Liver (tissue), 9 donors: ENCODE measurements around the gene AFAP1. TPM values are rescaled to one million over a fixed set of nuclear protein-coding genes. Genes with fewer than 3 reads are reported as not detected.

Experiments used
- DNase-seq: peaks from one replicate; pipeline ENCODE4 v3.0.0-alpha.2; 2017; ENCODE audit warnings: low spot score
- H3K27ac ChIP-seq, 2 donors: one replicate each; pipeline ENCODE4 v1.7.0; 2013; ENCODE audit warnings: inconsistent platforms in 2 of 2, low read length in 2 of 2, control low read depth in 1 of 2, low read depth in 1 of 2, mild to moderate bottlenecking in 1 of 2
- H3K27me3 ChIP-seq, 4 donors: one replicate each; pipeline versions ENCODE4 v1.6.1 to v1.7.0; 2013; ENCODE audit warnings: low read length in 3 of 4, inconsistent platforms in 1 of 4, mild to moderate bottlenecking in 1 of 4, moderate library complexity in 1 of 4; ENCODE audit not compliant: control insufficient read depth in 4 of 4, insufficient read depth in 4 of 4
- H3K36me3 ChIP-seq, 4 donors: one replicate each; pipeline versions ENCODE4 v1.6.1 to v1.7.0; 2013; ENCODE audit warnings: low read length in 3 of 4, mild to moderate bottlenecking in 3 of 4, low read depth in 1 of 4, moderate library complexity in 1 of 4; ENCODE audit not compliant: control insufficient read depth in 4 of 4, insufficient read depth in 3 of 4
- H3K4me1 ChIP-seq, 4 donors: one replicate each; pipeline versions ENCODE4 v1.6.1 to v1.7.0; 2013; ENCODE audit warnings: low read length in 3 of 4, mild to moderate bottlenecking in 3 of 4, moderate library complexity in 1 of 4; ENCODE audit not compliant: control insufficient read depth in 4 of 4, insufficient read depth in 4 of 4
- H3K4me3 ChIP-seq, 3 donors: one replicate each; pipeline versions ENCODE4 v1.6.1 to v1.7.0; 2013; ENCODE audit warnings: low read length in 3 of 3, control low read depth in 1 of 3, low read depth in 1 of 3, mild to moderate bottlenecking in 1 of 3
- H3K9ac ChIP-seq, 2 donors: one replicate each; pipeline ENCODE4 v1.7.0; 2013; ENCODE audit warnings: low read length in 2 of 2, mild to moderate bottlenecking in 2 of 2, moderate library complexity in 2 of 2, control low read depth in 1 of 2, low read depth in 1 of 2
- H3K9me3 ChIP-seq, 4 donors: one replicate each; pipeline versions ENCODE4 v1.6.1 to v1.7.0; 2013; ENCODE audit warnings: low read length in 3 of 4; ENCODE audit not compliant: control insufficient read depth in 4 of 4
- EGR1 ChIP-seq, 2 donors: IDR thresholded peaks; 2 replicates each; pipeline ENCODE4 v1.6.1; 2016 to 2018; ENCODE audit warnings: antibody characterized with exemption in 2 of 2, low read depth in 2 of 2
- FOXA1 ChIP-seq: IDR thresholded peaks from 2 replicates; pipeline ENCODE4 v1.6.1; 2016; ENCODE audit warnings: antibody characterized with exemption
- FOXA2 ChIP-seq: IDR thresholded peaks from 2 replicates; pipeline ENCODE4 v1.6.1; 2016; ENCODE audit warnings: antibody characterized with exemption
- GABPA ChIP-seq, 2 donors: IDR thresholded peaks in 1 of 2; conservative IDR thresholded peaks in 1 of 2; 2 replicates each; pipeline ENCODE4 v1.6.1; 2016; ENCODE audit warnings: antibody characterized with exemption in 2 of 2, mild to moderate bottlenecking in 1 of 2, moderate library complexity in 1 of 2
- HNF4A ChIP-seq, 2 donors: conservative IDR thresholded peaks; 2 replicates each; pipeline ENCODE4 v1.6.1; 2016; ENCODE audit warnings: antibody characterized with exemption in 2 of 2, mild to moderate bottlenecking in 2 of 2
- HNF4G ChIP-seq: IDR thresholded peaks from 2 replicates; pipeline ENCODE4 v1.6.1; 2016; ENCODE audit warnings: antibody characterized with exemption
- JUND ChIP-seq, 2 donors: IDR thresholded peaks; 2 replicates each; pipeline ENCODE4 v1.6.1; 2016; ENCODE audit warnings: antibody characterized with exemption in 2 of 2
- NR2F2 ChIP-seq: IDR thresholded peaks from 2 replicates; pipeline ENCODE4 v1.6.1; 2016; ENCODE audit warnings: antibody characterized with exemption
- RAD21 ChIP-seq, 2 donors: IDR thresholded peaks; 2 replicates each; pipeline ENCODE4 v1.6.1; 2016; ENCODE audit warnings: antibody characterized with exemption in 2 of 2, mild to moderate bottlenecking in 2 of 2
- RXRA ChIP-seq, 2 donors: IDR thresholded peaks; 2 replicates each; pipeline ENCODE4 v1.6.1; 2017 to 2018; ENCODE audit warnings: antibody characterized with exemption in 2 of 2, mild to moderate bottlenecking in 1 of 2
- SP1 ChIP-seq: IDR thresholded peaks from 2 replicates; pipeline ENCODE4 v1.6.1; 2018; ENCODE audit warnings: antibody characterized with exemption, mild to moderate bottlenecking
- TAF1 ChIP-seq: conservative IDR thresholded peaks from 2 replicates; pipeline ENCODE4 v1.6.1; 2016; ENCODE audit warnings: antibody characterized with exemption, mild to moderate bottlenecking
- YY1 ChIP-seq: IDR thresholded peaks from 2 replicates; pipeline ENCODE4 v1.6.1; 2016; ENCODE audit warnings: antibody characterized with exemption, mild to moderate bottlenecking
- WGBS: extraction: QIAGEN DNeasy Blood & Tissue Kit; methylation state at CpG from one replicate; pipeline ENCODE4 v1.1.7; 2013; 5-methylcytosine and 5-hydroxymethylcytosine counted together
- polyA plus RNA-seq, 2 donors: library from polyadenylated mRNA; stranded (reverse) in 1 of 2; unstranded in 1 of 2; fragments of 200-250 nt in 1 of 2; fragments of >200 nt in 1 of 2; fragmentation: Nextera tagmentation in 1 of 2; extraction: Ambion mirVana in 1 of 2; gene quantifications; one replicate each; pipeline versions ENCODE4 v1.2.1 to v1.2.3, GENCODE V29; 2013 to 2015
- total RNA-seq, 2 donors: library from RNA; depleted of rRNA; stranded (reverse); fragments of >200 nt; gene quantifications; one replicate each; pipeline ENCODE4 v1.2.3, GENCODE V29; 2014
- TF ChIP-seq, protein P1 (sequence below): IDR thresholded peaks from 2 replicates; pipeline ENCODE4 v1.6.1; 2016; ENCODE audit warnings: antibody characterized with exemption
- TF ChIP-seq, protein P2 (sequence below): fragments of 150-350 bp; IDR thresholded peaks from 2 replicates; pipeline ENCODE4 v1.5.1; 2017; ENCODE audit warnings: improper control_type of control experiment, low read depth, low read length; ENCODE audit not compliant: missing input control
- TF ChIP-seq, protein P3 (sequence below): IDR thresholded peaks from 2 replicates; pipeline ENCODE4 v1.6.1; 2016; ENCODE audit warnings: antibody characterized with exemption
- TF ChIP-seq, protein P4 (sequence below): IDR thresholded peaks from 2 replicates; pipeline ENCODE4 v1.6.1; 2016; ENCODE audit warnings: antibody characterized with exemption
- donor health status: healthy.
- donor health status: healthy.
- donor health status: healthy.
- donor health status: healthy.
- donor health status: healthy.

AFAP1 gene
- total and polyA plus RNA-seq, 4 donors: 0.40 to 3.2 (median 1.6) TPM

DNA sequence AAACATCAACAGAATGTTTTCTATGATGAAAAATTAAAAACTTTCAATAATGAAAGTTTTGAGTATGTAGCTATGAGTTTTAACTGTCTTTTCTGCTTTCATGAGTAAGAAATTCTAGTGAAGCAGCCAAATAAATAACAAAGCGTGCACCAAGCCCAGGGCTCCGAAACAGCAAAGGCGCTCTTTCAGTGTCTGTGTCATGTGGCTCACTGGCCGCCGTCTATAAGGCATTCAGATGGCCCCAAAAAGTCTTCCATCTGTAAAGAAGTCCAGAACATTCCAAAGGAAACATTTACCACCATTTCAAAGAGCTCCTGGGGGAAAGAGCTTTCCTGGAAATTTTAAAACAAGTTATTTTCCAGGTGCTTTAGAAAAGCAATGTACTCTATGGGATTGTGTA is 139.9 kb downstream of the AFAP1 start:
- no peak for DNase-seq
- 92% methylated on average over 5 of the region's 5 CpGs for WGBS
- TF ChIP-seq RXRA (IDR thresholded peaks at IDR 0.05): no peak
- TF ChIP-seq, protein P1, sequence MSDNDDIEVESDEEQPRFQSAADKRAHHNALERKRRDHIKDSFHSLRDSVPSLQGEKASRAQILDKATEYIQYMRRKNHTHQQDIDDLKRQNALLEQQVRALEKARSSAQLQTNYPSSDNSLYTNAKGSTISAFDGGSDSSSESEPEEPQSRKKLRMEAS: no peak
- TF ChIP-seq, protein P2, sequence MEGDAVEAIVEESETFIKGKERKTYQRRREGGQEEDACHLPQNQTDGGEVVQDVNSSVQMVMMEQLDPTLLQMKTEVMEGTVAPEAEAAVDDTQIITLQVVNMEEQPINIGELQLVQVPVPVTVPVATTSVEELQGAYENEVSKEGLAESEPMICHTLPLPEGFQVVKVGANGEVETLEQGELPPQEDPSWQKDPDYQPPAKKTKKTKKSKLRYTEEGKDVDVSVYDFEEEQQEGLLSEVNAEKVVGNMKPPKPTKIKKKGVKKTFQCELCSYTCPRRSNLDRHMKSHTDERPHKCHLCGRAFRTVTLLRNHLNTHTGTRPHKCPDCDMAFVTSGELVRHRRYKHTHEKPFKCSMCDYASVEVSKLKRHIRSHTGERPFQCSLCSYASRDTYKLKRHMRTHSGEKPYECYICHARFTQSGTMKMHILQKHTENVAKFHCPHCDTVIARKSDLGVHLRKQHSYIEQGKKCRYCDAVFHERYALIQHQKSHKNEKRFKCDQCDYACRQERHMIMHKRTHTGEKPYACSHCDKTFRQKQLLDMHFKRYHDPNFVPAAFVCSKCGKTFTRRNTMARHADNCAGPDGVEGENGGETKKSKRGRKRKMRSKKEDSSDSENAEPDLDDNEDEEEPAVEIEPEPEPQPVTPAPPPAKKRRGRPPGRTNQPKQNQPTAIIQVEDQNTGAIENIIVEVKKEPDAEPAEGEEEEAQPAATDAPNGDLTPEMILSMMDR: no peak
- TF ChIP-seq FOXA1: no peak
- no peak for TF ChIP-seq RAD21 (IDR thresholded peaks at IDR 0.05)
- TF ChIP-seq, protein P3, sequence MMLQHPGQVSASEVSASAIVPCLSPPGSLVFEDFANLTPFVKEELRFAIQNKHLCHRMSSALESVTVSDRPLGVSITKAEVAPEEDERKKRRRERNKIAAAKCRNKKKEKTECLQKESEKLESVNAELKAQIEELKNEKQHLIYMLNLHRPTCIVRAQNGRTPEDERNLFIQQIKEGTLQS: no peak
- TF ChIP-seq, protein P4, sequence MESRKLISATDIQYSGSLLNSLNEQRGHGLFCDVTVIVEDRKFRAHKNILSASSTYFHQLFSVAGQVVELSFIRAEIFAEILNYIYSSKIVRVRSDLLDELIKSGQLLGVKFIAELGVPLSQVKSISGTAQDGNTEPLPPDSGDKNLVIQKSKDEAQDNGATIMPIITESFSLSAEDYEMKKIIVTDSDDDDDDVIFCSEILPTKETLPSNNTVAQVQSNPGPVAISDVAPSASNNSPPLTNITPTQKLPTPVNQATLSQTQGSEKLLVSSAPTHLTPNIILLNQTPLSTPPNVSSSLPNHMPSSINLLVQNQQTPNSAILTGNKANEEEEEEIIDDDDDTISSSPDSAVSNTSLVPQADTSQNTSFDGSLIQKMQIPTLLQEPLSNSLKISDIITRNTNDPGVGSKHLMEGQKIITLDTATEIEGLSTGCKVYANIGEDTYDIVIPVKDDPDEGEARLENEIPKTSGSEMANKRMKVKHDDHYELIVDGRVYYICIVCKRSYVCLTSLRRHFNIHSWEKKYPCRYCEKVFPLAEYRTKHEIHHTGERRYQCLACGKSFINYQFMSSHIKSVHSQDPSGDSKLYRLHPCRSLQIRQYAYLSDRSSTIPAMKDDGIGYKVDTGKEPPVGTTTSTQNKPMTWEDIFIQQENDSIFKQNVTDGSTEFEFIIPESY: no peak
- no peak for TF ChIP-seq TAF1
- TF ChIP-seq GABPA (IDR thresholded peaks at IDR 0.05 in 1 of 2, conservative IDR thresholded peaks at IDR 0.05 in 1 of 2): no peak
- no peak for TF ChIP-seq JUND (IDR thresholded peaks at IDR 0.05)
- TF ChIP-seq HNF4G: no peak
- TF ChIP-seq SP1: no peak
- Histone ChIP-seq H3K27me3 (no peaks in the 10 kb centered on the region), H3K27ac (no peak overlapping the region), H3K4me3 (no peak overlapping the region), H3K4me1 (no peaks in the 10 kb centered on the region), H3K9ac (no peak overlapping the region), H3K9me3 (no peaks in the 10 kb centered on the region), H3K36me3 (no peaks in the 10 kb centered on the region)

DNA sequence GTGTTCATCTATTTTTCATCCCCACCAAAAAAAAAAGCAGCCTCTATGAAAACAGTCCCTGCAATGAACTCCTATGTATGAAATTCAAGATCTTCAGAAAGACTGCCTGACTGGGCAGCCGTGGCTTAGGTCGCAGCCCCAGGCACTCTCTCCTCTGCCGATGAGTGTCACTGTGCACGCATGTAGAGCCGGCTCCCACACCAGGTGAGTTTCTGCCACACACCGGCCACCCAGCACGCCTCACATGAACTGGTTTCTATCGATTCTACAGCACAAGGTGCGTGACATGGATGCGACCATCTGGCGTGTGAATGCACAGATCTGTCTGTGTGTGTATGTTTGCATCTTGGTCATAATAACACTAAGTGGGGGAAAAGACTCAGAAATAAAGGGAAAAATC is 140.4 kb downstream of the AFAP1 start:
- WGBS: 93% methylated on average over 11 of the region's 11 CpGs
- H3K9ac ChIP-seq: no peak overlapping the region
- H3K4me1 ChIP-seq: no peaks in the 10 kb centered on the region
- H3K27ac ChIP-seq: no peak overlapping the region
- DNase-seq: no peak
- no peaks in the 10 kb centered on the region for H3K36me3 ChIP-seq
- no peaks in the 10 kb centered on the region for H3K9me3 ChIP-seq
- TF ChIP-seq SP1: no peak
- no peak for TF ChIP-seq JUND (IDR thresholded peaks at IDR 0.05)
- no peak for TF ChIP-seq FOXA2
- TF ChIP-seq YY1: no peak
- no peak for TF ChIP-seq GABPA (IDR thresholded peaks at IDR 0.05 in 1 of 2, conservative IDR thresholded peaks at IDR 0.05 in 1 of 2)
- TF ChIP-seq HNF4G: no peak
- TF ChIP-seq, protein P2: no peak
- TF ChIP-seq TAF1: no peak
- no peak for TF ChIP-seq RXRA (IDR thresholded peaks at IDR 0.05)
- TF ChIP-seq, protein P3: no peak
- no peak for TF ChIP-seq EGR1 (IDR thresholded peaks at IDR 0.05; ENCODE audit: low read depth in 2 of 2)
- TF ChIP-seq, protein P4: no peak
- TF ChIP-seq HNF4A (conservative IDR thresholded peaks at IDR 0.05): no peak
- no peak for TF ChIP-seq NR2F2
- TF ChIP-seq, protein P1: no peak
- H3K4me3 ChIP-seq: no peak overlapping the region
- no peaks in the 10 kb centered on the region for H3K27me3 ChIP-seq
